ENCODE results near the gene FRMD4A.

DNA sequence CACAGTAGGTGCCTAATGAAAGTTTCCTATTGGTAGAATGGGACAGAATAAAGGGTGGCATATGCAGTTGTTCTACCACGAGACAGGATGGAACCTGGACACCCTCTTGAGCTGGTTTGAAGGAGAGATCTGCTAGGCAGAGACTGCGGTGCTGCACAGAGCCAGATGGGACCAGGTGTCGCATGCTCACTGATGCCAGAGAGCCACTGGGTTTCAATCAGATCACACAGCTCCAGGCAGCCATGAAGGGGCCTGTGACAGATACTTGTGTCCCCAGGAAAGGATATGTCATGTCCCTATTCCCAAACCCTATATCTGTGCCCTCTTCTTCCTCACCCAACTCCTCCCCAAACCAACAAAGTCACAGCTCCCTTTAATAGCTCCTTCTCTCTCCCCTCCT is 508.2 kb downstream of the FRMD4A start:
- TF ChIP-seq, protein P1, sequence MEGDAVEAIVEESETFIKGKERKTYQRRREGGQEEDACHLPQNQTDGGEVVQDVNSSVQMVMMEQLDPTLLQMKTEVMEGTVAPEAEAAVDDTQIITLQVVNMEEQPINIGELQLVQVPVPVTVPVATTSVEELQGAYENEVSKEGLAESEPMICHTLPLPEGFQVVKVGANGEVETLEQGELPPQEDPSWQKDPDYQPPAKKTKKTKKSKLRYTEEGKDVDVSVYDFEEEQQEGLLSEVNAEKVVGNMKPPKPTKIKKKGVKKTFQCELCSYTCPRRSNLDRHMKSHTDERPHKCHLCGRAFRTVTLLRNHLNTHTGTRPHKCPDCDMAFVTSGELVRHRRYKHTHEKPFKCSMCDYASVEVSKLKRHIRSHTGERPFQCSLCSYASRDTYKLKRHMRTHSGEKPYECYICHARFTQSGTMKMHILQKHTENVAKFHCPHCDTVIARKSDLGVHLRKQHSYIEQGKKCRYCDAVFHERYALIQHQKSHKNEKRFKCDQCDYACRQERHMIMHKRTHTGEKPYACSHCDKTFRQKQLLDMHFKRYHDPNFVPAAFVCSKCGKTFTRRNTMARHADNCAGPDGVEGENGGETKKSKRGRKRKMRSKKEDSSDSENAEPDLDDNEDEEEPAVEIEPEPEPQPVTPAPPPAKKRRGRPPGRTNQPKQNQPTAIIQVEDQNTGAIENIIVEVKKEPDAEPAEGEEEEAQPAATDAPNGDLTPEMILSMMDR (IDR thresholded peaks at IDR 0.05) = no peak
- TF ChIP-seq POLR2A (IDR thresholded peaks at IDR 0.05) = no peak
